ENCODE data around the gene KCTD17. TPM values are rescaled to one million over a fixed set of nuclear protein-coding genes. Genes with fewer than 3 reads are reported as not detected.
A peak's percentile ranks its signal among the peaks of the same experiment; 100 is the strongest.

The KCTD17 gene
- polyA plus RNA-seq, 2 of the 4 experiments (the other 2 are of a cell fraction), result 18.7 to 37.1 TPM

DNA sequence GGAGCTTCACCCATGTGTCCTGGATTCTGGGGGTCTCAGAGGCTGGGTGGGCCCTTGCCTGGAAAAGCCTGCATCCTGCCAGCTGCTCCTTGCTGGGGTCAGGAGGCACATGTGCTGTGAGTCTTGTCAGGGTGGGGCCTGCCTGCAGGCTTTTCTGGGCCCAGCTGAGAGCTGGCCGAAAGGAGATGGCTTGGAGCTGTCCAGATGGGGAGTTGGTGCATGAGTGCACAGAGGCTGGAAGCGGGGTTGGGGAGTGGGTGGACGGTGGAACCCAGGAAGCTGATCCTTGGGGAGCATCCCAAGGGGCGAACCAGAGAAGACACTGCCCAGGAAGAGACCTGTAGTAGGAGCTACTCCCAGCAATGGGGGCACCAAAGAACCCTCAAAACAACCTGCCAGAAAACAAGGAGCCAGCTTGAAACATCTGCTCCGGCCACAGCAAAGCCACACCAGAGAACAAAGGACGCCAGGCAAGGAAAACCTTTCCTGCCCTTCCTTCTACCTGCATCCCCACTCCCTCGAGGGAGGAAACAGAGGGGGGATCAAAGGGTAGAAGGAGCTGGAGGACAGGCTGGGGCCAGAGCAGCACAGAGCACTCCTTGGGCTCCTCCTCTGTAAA is 8.2 kb upstream of the KCTD17 start:
- 73% methylated on average over 7 of the region's 7 CpGs for WGBS (ENCODE audit: missing lambda C conversion rate)
- ChIA-PET CTCF (interaction anchor here (0.6 to 9.0 kb wide), 34 partner anchors 10 to 499 kb away, joined by 3 to 142 read pairs (median 4); partner anchors contain the start of genes IFT27, MPST and TST), POLR2A (interaction anchor here (0.7 to 2.6 kb wide), 2 partner anchors 11 to 13 kb away, joined by 3 to 8 read pairs; no protein-coding TSS in a partner anchor)
- H3K4me3 ChIP-seq, result no peak overlapping the region
- TF ChIP-seq NR3C1 (IDR thresholded peaks at IDR 0.05) (no peak), POLR2A (IDR thresholded peaks at IDR 0.05; ENCODE audit: low read length) (no peak), HOXA7 (CRISPR knock-in tag; IDR thresholded peaks at IDR 0.05) (no peak)
- TF ChIP-seq, protein P1, sequence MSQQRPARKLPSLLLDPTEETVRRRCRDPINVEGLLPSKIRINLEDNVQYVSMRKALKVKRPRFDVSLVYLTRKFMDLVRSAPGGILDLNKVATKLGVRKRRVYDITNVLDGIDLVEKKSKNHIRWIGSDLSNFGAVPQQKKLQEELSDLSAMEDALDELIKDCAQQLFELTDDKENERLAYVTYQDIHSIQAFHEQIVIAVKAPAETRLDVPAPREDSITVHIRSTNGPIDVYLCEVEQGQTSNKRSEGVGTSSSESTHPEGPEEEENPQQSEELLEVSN (IDR thresholded peaks at IDR 0.05; ENCODE audit: borderline replicate concordance, low read depth), result no peak
- ATAC-seq (no peak), DNase-seq (ENCODE audit: low read depth in 1 of 2, low spot score in 1 of 2) (no peak), FAIRE-seq (no peak)
- H3K27ac ChIP-seq, result peak overlapping the region; percentile 84 to 85
- peak overlapping the region; percentile 70 for H3K4me2 ChIP-seq
- H3K4me1 ChIP-seq, result peaks cover 51% of the 10 kb centered on the region
- no peaks in the 10 kb centered on the region for H3K9me3 ChIP-seq

DNA sequence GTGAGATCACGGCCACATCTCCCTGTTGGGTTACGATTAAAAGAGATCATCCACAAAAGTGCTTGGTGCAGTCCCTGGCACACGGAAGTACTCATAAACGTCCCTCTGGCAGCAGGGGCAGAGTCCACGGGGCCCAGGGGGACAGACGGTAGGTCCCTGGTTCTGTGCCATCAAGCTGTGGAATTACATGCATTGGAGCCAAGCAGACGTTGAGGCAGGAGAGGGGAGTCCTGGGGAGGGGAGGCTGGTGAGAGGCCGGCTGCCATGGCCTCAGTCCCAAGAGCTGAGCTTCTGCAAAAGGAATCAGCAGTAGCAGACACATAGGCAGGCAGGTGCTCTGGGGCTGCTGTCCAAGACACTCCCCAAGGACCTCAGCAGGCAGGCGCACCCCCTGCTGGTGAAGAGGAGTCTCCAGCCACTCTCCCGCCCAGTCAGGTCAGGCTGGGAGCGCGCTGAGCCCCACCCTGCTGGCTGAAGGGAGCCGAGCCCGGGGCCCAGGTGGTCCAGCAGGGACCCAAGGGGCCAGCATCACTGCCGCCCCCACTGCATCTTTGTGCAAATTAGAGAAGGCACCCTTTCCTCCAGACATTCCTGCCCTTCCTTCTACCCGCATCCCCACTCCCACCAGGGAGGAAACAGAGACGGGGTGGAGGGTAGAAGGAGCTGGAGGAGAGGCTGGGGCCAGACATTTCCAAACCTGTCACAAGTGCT is 7.6 kb upstream of the KCTD17 start:
- Histone ChIP-seq H3K4me3 (no peak overlapping the region), H3K9me3 (no peaks in the 10 kb centered on the region), H3K27ac (peak overlapping the region; percentile 84 to 85), H3K4me2 (peak overlapping the region; percentile 70), H3K4me1 (peaks cover 51% of the 10 kb centered on the region)
- CTCF ChIA-PET, result interaction anchor here (0.6 to 9.0 kb wide), 46 partner anchors 9 to 499 kb away, joined by 3 to 142 read pairs (median 4); partner anchors contain the start of genes IFT27, MPST and TST
- POLR2A ChIA-PET, result interaction anchor here (2.6 kb wide), 1 partner anchor 11 kb away, joined by 8 read pairs; no protein-coding TSS in a partner anchor
- TF ChIP-seq, protein P2, sequence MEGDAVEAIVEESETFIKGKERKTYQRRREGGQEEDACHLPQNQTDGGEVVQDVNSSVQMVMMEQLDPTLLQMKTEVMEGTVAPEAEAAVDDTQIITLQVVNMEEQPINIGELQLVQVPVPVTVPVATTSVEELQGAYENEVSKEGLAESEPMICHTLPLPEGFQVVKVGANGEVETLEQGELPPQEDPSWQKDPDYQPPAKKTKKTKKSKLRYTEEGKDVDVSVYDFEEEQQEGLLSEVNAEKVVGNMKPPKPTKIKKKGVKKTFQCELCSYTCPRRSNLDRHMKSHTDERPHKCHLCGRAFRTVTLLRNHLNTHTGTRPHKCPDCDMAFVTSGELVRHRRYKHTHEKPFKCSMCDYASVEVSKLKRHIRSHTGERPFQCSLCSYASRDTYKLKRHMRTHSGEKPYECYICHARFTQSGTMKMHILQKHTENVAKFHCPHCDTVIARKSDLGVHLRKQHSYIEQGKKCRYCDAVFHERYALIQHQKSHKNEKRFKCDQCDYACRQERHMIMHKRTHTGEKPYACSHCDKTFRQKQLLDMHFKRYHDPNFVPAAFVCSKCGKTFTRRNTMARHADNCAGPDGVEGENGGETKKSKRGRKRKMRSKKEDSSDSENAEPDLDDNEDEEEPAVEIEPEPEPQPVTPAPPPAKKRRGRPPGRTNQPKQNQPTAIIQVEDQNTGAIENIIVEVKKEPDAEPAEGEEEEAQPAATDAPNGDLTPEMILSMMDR (IDR thresholded peaks at IDR 0.05), result peak; percentile 59; the same call in 2 of the 3 replicates
- no peak for TF ChIP-seq CHD2 (IDR thresholded peaks at IDR 0.05; ENCODE audit: low read length, partially characterized antibody)
- no peak for TF ChIP-seq ZFP36 (IDR thresholded peaks at IDR 0.05; ENCODE audit: borderline replicate concordance, partially characterized antibody)
- TF ChIP-seq, protein P3, sequence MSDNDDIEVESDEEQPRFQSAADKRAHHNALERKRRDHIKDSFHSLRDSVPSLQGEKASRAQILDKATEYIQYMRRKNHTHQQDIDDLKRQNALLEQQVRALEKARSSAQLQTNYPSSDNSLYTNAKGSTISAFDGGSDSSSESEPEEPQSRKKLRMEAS (IDR thresholded peaks at IDR 0.05), result peak; percentile 55; the same call in 1 of the 2 replicates
- TF ChIP-seq SMC3 (IDR thresholded peaks at IDR 0.05), result peak; percentile 68
- TF ChIP-seq RAD21 (conservative IDR thresholded peaks at IDR 0.05 in 1 of 2, IDR thresholded peaks at IDR 0.05 in 1 of 2), result peak; percentile 70 to 72
- WGBS (ENCODE audit: missing lambda C conversion rate), result 17% methylated on average over 12 of the region's 17 CpGs
- DNase-seq (ENCODE audit: low read depth in 1 of 2, low spot score in 1 of 2) (peak; percentile 82 to 86), ATAC-seq (peak; percentile 96 to 99), FAIRE-seq (no peak)

DNA sequence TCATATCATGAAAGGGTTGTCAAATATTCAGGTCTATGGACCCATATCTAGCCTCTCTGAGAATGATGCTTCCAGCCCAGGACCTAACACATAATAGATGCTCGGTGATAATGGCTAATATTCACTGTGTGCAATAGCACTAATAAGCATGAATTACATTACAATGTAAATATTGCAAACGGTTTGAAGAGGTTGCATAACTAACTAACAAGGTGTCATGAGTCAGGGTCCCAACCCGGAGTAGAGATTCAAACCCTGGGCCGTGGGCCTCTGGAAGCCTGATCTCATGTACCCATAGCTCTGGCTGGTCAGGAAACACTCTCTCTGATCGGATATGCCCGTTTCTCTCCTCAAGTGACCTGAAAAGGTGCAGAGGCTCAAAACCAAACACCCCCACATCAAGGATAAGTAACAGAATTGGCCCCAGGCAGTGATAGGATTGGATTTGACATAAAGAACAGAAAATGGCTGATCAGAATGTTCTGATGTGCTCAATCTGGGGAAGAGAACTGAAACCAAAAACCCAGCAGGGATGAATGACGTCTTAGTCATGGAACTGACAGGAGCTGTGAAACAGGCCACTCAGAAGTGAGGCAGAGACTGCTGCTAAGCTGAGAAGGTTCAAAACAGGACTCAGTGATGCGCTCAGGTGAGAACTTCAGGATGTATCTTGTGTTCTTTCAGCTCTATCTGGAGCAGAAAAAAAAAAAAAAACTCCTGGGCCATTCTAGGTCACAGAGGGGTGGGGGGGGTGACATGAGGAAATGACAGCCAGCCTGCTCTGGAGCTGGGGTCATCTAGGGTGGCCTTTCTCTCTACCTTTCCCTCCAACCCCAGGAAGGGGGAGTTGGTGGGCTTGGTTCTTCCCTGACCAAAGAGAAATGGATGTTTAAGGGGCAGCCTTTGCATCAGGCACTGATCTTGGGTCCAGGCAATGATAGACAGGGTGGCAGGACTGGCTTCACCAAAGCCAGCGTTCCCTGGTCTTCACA is 6.6 kb upstream of the KCTD17 start:
- POLR2A ChIA-PET, result interaction anchor here (0.9 to 2.6 kb wide), 2 partner anchors 12 to 269 kb away, joined by 3 to 8 read pairs; partner anchors contain the start of gene IFT27
- 46% methylated on average over 8 of the region's 9 CpGs for WGBS (ENCODE audit: missing lambda C conversion rate)

More for the DNA sequence above, 6.6 kb upstream of the KCTD17 start:
- DNase-seq (ENCODE audit: low read depth in 1 of 2, low spot score in 1 of 2) (no peak), FAIRE-seq (no peak), ATAC-seq (peak in 1 of 2 experiments; percentile 5; a peak in 1 of 6 replicates)
- TF ChIP-seq RNF2 (IDR thresholded peaks at IDR 0.05; ENCODE audit: borderline replicate concordance, low read depth) (no peak), FOSL2 (IDR thresholded peaks at IDR 0.05) (no peak), FOSL2 (CRISPR knock-in tag; IDR thresholded peaks at IDR 0.05) (no peak), HEYL (CRISPR knock-in tag; IDR thresholded peaks at IDR 0.05) (no peak), MAZ (IDR thresholded peaks at IDR 0.05; ENCODE audit: borderline replicate concordance, low read depth, low read length) (no peak), KDM5A (IDR thresholded peaks at IDR 0.05) (no peak), SREBF2 (IDR thresholded peaks at IDR 0.05) (no peak), PHF8 (IDR thresholded peaks at IDR 0.05; ENCODE audit: borderline replicate concordance, low read depth) (no peak), CEBPB (IDR thresholded peaks at IDR 0.05) (peak; percentile 29 to 58; a peak in 2 of 4 replicates)
- Histone ChIP-seq H3K4me2 (peak overlapping the region; percentile 70), H3K27ac (peak overlapping the region; percentile 84 to 85), H3K4me3 (no peak overlapping the region), H3K9me3 (no peaks in the 10 kb centered on the region), H3K4me1 (peaks cover 51% of the 10 kb centered on the region)
- CTCF ChIA-PET, result interaction anchor here (0.6 to 9.0 kb wide), 36 partner anchors 8 to 502 kb away, joined by 3 to 142 read pairs (median 4); partner anchors contain the start of genes IFT27, MPST and TST

Measured in A549 (cell line).